ENCODE results near the gene DIPK1C.
"Not testable (repeated sequence)": the region's sequence is repeated elsewhere in the genome, so short reads cannot be mapped to it uniquely, and the experiment has no call there.

Gene DIPK1C

GRCh38 chr18:74457043-74457724 is at the start of gene DIPK1C:
TSS of gene DIPK1C (minus strand) at chr18:74457308. CDS start at chr18:74457259, 49 bp downstream.
- no peak for DNase-seq (ENCODE audit: low read depth in 2 of 2)

GRCh38 chr18:74506448-74507084 is 49.5 kb upstream of the DIPK1C start:
- DNase-seq (ENCODE audit: low read depth in 2 of 2): peak; percentile 43 to 53

GRCh38 chr18:74505776-74506175 is 48.7 kb upstream of the DIPK1C start:
- DNase-seq (ENCODE audit: low read depth in 2 of 2): no peak

GRCh38 chr18:74503137-74503536 is 46.0 kb upstream of the DIPK1C start:
- no peak for DNase-seq (ENCODE audit: low read depth in 2 of 2)

- no peak for DNase-seq (ENCODE audit: low read depth in 2 of 2)
Observed at GRCh38 chr18:74501386-74501785, 44.3 kb upstream of the DIPK1C start.

- not testable (repeated sequence) for DNase-seq (ENCODE audit: low read depth in 2 of 2)
Observed at GRCh38 chr18:74500774-74501173, 43.7 kb upstream of the DIPK1C start.

GRCh38 chr18:74500372-74500771 is 43.3 kb upstream of the DIPK1C start:
- DNase-seq (ENCODE audit: low read depth in 2 of 2): no peak

- no peak for DNase-seq (ENCODE audit: low read depth in 2 of 2)
Observed at GRCh38 chr18:74499633-74500032, 42.5 kb upstream of the DIPK1C start.

- DNase-seq (ENCODE audit: low read depth in 2 of 2): no peak
Observed at GRCh38 chr18:74498712-74499627, 41.9 kb upstream of the DIPK1C start.

GRCh38 chr18:74497778-74498177 is 40.7 kb upstream of the DIPK1C start:
- peak; percentile 31 to 33 for DNase-seq (ENCODE audit: low read depth in 2 of 2)

GRCh38 chr18:74497324-74497676 is 40.2 kb upstream of the DIPK1C start:
- DNase-seq (ENCODE audit: low read depth in 2 of 2): no peak

GRCh38 chr18:74496508-74497323 is 39.6 kb upstream of the DIPK1C start:
- DNase-seq (ENCODE audit: low read depth in 2 of 2): no peak

GRCh38 chr18:74495581-74496507 is 38.7 kb upstream of the DIPK1C start, which contains the start of gene CNDP2:
TSS of gene CNDP2 (plus strand) at chr18:74496363. CDS start at chr18:74499974, 3,611 bp downstream.
- DNase-seq (ENCODE audit: low read depth in 2 of 2): peak; percentile 95 to 96

- DNase-seq (ENCODE audit: low read depth in 2 of 2): no peak
Observed at GRCh38 chr18:74494514-74494913, 37.4 kb upstream of the DIPK1C start.

GRCh38 chr18:74493689-74494088 is 36.6 kb upstream of the DIPK1C start:
- peak; percentile 20 to 29 for DNase-seq (ENCODE audit: low read depth in 2 of 2)

- no peak for DNase-seq (ENCODE audit: low read depth in 2 of 2)
Observed at GRCh38 chr18:74492259-74492658, 35.2 kb upstream of the DIPK1C start.

GRCh38 chr18:74489676-74490075 is 32.6 kb upstream of the DIPK1C start:
- DNase-seq (ENCODE audit: low read depth in 2 of 2): peak; percentile 91 to 93

GRCh38 chr18:74488864-74489263 is 31.8 kb upstream of the DIPK1C start:
- DNase-seq (ENCODE audit: low read depth in 2 of 2): no peak

- no peak for DNase-seq (ENCODE audit: low read depth in 2 of 2)
Observed at GRCh38 chr18:74488354-74488753, 31.2 kb upstream of the DIPK1C start.

- DNase-seq (ENCODE audit: low read depth in 2 of 2): no peak
Observed at GRCh38 chr18:74486119-74486849, 29.2 kb upstream of the DIPK1C start.
